Fibroblast of skin of left quadriceps (primary cell): ENCODE results near the gene LYPD4.

ENCODE experiments used
- DNase-seq, 2 experiments: peaks; one replicate each; pipeline ENCODE4 v3.0.0-alpha.2; 2013; ENCODE audit warnings: low read depth in 2 of 2

LYPD4 gene

GRCh38 chr19:41851456-41851855 lies 7.0 kb upstream of the LYPD4 start:
- no peak for DNase-seq

- DNase-seq = no peak
These were observed 5.9 kb upstream of the LYPD4 start for GRCh38 chr19:41850381-41850780.

GRCh38 chr19:41849067-41849466 lies 4.6 kb upstream of the LYPD4 start:
- no peak for DNase-seq

GRCh38 chr19:41848666-41849065 lies 4.2 kb upstream of the LYPD4 start:
- DNase-seq = no peak

- DNase-seq = no peak
These were observed 3.0 kb upstream of the LYPD4 start for GRCh38 chr19:41847351-41848105.

- no peak for DNase-seq
These were observed 638 bp upstream of the LYPD4 start for GRCh38 chr19:41845051-41845590.

GRCh38 chr19:41845001-41845050 lies 343 bp upstream of the LYPD4 start, which contains the start of gene DMRTC2:
TSS of gene DMRTC2 (plus strand) at chr19:41845042. CDS start at chr19:41847429, 2,387 bp downstream.
- no peak for DNase-seq

DNA sequence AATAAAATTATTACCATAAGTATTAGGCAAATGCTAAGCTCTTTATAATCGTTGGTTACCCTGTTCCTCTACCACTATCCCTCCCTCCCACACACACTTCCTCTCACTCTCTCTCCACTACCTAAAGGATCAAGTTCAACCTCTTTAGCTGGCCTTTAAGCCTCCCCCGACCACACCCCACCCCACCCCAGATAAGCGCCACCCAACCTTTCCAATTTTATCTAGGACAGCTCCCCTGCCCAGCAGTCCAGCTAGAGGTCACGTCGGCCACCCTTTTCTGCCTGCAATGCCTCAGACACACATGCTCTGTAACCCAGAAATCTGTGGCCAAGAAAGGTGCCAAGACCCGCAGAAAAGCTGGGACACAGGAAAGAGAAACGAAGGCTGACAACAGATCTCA lies 1.1 kb downstream of the LYPD4 start:
- no peak for DNase-seq

DNA sequence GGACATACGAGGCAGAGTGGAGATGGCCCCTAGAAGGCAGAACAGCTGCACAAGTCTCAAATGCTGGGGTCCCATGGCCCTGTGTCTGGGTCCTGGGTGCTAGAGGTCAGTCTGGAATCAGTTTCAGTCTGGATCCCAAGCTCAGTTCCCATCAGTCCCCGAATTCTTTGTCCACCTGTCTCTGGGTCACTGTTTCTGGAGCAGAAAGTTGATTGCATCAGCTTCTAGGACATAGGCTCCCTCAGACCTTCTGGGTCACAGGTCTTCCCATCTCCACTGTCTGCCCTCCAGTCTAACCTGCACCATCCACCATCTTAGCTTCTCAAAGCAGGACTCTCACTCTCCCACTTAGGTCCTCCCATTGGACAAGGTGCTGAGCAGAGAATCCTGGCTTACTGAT lies 5.3 kb downstream of the LYPD4 start:
- DNase-seq = no peak

DNA sequence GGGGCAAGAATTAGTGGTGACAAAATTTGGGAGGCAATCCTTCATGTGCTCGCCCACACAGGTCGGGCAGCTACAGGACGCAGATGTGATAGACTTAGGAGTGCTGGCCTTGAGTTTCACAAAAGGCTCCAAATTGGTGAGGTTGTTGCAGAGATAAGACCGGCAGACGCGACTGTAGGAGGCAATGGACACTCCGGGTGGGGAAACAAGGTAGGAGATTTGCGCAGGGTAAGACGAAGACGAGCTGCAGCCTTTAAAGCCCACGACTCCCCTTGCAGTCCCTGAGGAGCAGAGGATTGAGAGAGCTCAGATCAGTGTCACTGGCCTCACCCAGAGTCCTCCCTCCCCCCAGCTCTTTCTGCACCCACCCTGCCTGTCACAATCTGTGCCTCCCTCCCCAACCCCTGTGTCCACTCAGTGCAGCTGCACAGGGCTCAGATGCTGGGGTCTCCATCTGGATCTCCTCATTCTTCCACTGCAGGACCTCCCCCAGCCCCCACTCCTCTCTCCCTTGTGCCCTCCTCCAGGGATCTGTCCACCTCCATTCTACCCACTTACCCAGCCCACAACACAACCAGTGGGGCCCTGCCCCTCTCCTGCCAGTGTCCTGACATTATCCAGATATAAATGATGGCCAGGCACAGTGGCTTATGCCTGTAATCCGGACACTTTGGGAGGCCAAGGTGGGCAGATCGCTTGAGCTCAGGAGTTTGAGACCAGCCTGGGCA lies 6.3 kb downstream of the LYPD4 start:
- no peak for DNase-seq

DNA sequence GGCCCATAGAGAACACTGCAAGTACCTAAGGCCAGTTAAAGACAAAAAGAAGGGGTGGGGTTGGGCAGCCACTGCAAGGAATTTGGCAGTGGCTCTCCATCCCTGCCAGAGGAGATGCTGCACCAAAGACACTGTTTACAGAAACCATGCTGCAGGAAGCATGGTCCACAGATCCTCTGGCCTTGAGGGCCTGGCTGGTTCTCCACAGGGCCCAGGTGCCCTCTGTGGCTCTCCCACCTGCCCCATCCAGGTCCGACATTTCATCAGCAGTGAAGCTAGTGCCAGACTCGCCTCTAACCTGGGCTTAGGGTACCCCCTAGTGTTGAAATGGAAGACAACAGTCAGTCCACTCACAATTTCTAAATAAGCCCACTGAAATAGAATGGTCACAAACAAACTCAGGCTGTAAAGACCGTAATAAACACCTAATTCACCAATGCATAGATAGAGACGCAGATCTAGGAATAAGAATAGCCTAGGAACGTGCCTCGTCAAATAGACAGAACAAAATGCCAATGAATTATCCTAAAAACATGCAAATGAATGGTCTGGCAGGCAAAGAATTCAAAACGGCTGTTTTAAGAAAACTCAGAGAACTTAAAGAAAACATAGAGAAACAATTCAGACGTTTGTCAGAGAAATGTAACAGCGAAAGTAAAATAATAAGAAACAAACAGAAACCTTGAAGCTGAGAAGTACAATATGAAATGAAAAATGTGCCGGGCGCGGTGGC lies 23.3 kb downstream of the LYPD4 start:
- no peak for DNase-seq

DNA sequence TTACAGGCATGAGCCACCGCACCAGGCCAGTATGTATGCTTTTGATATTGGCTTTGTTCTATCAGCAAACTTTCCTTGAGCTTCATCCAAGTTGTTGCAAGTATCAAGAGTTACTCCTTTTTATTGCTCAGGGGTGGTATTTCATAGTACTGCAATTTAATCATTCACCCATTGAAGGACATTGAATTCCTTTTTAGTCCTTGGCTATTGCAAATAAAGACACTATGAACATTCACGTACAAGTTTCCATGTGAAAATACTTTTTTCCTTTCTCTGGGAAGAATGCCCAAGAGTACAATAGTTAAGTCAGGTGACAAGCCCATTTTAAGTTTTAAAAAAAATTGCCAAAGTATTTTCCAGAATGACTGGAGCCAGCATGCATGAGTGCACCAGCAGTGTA lies 27.7 kb downstream of the LYPD4 start:
- DNase-seq = no peak

- DNase-seq = no peak
These were observed 29.2 kb downstream of the LYPD4 start for GRCh38 chr19:41815301-41815700.

- DNase-seq = no peak
These were observed 30.6 kb downstream of the LYPD4 start for GRCh38 chr19:41813911-41814310.

- no peak for DNase-seq
These were observed 32.5 kb downstream of the LYPD4 start for GRCh38 chr19:41811981-41812380.

DNA sequence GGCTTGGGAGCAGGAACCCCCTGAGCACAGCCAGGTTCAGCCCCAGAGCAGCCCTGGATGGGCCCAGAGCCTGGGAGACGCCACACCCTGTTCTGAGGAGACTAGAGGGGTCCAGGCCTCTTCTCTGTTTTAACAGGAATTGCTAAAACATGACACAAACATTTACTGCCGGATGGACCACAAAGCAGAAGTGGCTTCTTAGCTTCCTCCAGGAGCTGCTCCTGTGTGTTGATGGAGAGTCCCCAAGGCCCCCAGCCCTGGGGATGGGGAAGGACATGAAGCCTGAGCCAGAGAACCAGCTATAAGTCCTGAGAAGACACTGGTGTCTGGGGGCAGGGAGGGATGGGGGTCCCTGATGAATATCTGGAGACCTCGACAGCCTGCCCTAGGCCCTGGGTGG lies 33.4 kb downstream of the LYPD4 start:
- DNase-seq = no peak

DNA sequence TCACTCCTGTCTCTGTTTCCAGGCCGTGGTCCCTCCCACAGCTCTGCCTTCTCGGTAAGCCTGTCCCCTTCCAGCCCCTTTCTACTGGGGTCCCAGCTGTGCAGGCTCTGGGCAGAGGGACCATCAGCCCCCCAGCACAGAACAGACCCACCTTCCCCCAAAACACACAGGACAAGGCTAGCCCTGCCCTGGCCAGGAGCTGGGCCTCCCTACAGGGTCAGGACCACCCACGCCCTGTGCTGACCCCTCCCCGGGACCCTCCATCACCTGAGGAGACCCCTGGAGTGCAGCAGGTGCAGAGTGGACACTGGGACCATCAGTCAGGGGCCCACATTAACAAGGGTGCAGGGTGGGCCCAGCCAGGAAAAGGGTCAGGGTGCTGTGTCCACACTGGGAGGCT lies 34.2 kb downstream of the LYPD4 start:
- no peak for DNase-seq

DNA sequence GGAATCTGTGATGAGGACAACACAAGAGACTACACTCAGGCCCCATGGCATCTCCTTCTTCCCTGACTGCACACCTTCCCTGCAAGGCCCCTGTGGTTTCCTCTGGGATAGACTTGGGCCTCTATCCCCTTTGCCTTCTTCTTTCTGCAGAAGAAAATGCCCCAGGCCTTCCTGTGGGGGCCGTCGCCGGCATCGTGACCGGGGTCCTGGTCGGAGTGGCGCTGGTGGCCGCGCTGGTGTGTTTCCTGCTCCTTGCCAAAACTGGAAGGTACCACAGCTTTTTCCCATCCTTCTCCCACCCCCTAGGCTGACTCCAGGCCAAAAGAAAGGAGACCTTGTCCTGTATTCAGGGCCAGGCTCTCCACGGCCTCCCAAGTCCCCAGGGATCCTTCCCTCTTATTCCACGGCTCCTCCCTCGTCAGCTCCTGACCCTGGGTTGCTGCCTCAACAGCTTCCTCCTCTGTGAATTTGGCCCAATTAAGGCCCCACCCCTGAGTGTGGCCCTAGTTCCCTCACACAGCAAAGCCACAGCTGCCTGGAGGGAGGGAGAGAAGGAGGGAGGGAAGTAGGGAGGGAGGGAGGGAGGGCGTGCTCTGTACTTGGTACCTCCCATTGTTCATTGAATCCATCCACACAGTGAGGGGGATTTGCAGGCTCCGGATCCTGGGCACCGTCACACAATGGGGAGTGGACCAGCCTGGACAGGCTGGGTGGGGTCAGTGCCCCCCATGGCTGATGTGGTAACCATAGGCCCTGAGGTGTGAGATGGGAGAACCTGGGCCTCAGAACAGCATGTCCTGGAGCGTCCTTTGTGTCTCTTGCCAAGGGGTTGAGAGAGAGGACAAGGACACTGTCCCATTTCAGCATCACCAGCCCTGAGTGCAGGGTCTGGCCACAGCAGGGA lies 35.6 kb downstream of the LYPD4 start:
- DNase-seq = no peak

DNA sequence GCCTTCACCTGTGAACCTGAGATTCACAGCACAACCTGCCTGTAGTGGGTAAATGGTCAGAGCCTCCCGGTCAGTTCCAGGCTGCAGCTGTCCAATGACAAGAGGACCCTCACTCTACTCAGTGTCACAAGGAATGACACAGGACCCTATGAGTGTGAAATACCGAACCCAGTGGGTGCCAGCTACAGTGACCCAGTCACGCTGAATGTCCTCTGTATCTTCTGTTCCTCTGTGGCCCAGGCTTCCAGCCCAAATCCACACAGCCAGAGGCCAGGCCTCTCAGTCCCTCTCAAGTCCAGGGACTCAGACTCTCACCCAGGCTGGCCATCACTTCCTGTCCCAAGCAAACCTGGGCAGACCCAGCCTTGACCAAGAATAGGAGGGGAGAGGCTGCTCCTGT lies 37.3 kb downstream of the LYPD4 start:
- no peak for DNase-seq

GRCh38 chr19:41804336-41804735 lies 40.1 kb downstream of the LYPD4 start:
- DNase-seq = no peak

DNA sequence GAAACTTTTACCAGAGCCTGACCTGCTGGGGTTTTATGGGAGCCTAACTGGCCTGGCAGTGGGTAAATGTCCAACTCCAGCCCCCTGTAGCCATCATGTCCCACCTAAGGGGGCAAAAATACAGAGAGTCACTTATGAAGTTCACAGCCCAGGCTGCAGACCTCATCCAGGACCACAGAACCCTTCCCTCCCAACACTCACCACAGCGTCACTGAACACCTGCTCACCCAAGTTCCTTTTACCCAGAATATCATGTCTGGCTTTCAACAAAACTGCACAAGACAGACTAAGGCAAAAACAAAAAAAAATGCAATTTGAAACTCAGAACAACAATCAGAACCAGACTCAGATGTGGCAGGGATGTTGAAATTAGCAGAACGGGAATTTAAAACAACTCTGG lies 41.7 kb downstream of the LYPD4 start:
- no peak for DNase-seq

DNA sequence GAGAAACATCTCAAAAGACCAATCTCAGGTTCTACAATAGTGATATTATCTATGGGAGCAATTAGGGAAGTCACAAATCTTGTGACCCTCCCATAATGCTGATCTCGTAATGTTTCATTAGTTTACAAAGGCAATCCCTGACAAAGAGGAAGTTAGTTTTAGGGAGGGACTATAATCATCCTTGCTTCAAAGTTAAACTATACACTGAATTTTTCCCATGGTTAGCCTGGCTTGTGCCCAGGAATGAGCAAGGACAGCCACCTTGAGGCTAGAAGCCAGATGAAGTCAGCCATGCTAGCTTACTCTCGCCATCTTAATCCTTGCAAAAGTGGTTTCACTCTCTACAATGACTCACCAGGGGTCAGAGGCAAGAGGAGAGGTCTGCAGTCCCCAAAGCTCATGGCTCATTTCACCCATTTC lies 42.7 kb downstream of the LYPD4 start:
- no peak for DNase-seq
